B cell (primary cell): Measurements from ENCODE around the gene KRTAP10-3.

Source experiments
- EZH2 ChIP-seq: IDR thresholded peaks from 2 replicates; pipeline ENCODE4 v1.6.1; 2012; ENCODE audit warnings: borderline replicate concordance, low read depth, mild to moderate bottlenecking, moderate library complexity, low read length; ENCODE audit not compliant: insufficient read depth, poor library complexity, severe bottlenecking
- TF ChIP-seq, protein P1 (sequence below): fragments of 200-600 bp; IDR thresholded peaks from one replicate; pipeline ENCODE4 v1.8.0; 2022; ENCODE audit warnings: antibody characterized with exemption, mild to moderate bottlenecking

DNA sequence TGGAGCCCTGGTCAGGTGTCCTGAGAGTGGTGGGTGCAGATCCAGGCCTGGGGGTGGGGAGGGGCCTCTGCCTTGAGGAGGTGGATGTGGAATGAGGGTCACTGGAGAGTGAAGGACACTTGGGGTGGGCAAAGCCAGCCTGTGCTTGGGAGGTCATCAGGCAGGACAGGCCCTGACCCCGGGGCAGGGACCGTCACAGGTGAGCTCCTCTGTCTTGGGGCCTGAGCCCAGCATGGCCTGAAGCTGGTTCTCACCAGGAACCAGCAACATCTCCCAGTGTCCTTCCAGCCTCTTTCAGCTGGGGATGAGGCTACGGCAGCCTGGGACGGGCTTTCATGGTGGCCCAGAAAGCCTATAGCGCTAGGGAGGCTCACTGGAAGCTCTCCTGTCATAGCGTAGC lies 6.5 kb downstream of the KRTAP10-3 start:
- TF ChIP-seq, protein P1, sequence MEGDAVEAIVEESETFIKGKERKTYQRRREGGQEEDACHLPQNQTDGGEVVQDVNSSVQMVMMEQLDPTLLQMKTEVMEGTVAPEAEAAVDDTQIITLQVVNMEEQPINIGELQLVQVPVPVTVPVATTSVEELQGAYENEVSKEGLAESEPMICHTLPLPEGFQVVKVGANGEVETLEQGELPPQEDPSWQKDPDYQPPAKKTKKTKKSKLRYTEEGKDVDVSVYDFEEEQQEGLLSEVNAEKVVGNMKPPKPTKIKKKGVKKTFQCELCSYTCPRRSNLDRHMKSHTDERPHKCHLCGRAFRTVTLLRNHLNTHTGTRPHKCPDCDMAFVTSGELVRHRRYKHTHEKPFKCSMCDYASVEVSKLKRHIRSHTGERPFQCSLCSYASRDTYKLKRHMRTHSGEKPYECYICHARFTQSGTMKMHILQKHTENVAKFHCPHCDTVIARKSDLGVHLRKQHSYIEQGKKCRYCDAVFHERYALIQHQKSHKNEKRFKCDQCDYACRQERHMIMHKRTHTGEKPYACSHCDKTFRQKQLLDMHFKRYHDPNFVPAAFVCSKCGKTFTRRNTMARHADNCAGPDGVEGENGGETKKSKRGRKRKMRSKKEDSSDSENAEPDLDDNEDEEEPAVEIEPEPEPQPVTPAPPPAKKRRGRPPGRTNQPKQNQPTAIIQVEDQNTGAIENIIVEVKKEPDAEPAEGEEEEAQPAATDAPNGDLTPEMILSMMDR, result no peak
- no peak for TF ChIP-seq EZH2
